GM19043 (cell line): ENCODE data around the gene BORCS6.

Experiments
- ATAC-seq: cut with Tn5 transposase; IDR thresholded peaks from one replicate; pipeline ENCODE4 v1.9.1; 2021; ENCODE audit warnings: low read depth; ENCODE audit not compliant: unreplicated experiment

Gene BORCS6

DNA sequence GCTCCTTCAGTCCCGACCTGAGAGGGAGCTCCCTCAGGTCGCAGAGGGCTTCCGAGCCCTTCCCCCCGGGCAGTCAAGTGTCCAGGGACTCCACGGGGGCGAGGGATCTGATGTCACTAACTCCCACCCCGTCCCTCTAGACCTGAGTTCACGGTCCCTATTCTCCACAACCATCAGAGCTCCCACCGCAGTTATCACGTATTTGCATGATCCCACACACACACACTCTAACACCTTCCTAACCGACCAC, 34.1 kb downstream of the BORCS6 start:
- no peak for ATAC-seq

DNA sequence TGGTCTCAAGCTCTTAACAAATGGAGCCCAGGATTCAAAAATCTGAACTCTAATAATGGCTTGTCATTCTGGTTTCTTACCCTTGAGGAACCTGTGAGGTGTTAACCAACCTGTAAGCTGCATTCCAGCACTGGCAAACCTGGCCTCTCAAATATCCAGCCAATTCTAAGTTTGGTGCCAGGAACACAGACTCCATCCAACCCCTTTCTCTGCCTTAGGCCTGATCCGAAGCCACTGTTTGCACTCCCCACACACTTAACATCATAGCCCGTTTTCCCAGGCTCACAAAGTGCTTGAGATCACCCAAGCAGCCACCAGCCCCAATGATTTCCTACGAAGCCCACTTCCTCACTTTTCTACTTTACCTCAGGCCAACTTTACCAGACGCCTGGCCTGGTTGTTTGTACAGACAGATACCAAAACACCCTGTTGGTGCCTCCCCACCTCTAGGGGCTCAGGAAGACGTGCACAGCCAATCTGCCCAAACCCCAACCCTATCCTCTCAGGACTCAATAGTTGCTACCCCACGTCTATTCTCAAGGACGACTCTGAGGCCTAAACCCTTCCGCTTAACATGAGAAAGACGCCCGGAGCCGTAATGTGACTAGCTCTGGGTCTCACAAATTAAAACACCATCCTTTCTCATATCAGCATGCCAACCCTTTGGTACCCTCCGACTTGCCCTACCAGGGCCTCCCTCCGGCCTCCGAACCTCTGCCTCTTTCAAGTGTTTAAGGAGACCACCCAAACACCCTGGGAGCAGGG, 34.6 kb downstream of the BORCS6 start:
- no peak for ATAC-seq

DNA sequence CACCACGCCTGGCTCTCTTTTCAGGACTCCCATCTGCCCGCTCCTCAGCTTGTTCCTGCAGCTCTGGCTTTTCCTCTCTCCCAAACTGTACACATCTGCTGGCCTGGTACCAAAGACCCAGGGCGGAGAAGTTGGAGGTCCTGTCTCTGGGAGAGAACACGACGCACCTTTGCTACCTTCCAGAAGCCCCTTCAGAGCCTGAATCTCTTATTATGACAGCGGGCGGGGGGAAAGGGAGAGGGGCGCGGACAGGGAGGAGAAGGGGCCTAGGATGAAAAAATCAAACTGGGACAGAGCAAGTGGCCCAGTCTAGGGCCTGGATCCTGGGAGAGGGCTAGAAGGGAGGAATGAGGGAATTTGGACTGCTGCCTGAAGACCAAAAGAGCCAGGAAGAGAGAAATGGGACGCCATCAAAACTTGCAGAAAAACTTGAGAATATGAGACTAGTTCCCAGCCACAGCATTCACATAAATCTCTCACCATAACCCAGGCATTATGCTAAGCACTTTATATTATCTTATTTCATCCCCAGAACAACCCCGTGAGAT, 35.3 kb downstream of the BORCS6 start:
- no peak for ATAC-seq

DNA sequence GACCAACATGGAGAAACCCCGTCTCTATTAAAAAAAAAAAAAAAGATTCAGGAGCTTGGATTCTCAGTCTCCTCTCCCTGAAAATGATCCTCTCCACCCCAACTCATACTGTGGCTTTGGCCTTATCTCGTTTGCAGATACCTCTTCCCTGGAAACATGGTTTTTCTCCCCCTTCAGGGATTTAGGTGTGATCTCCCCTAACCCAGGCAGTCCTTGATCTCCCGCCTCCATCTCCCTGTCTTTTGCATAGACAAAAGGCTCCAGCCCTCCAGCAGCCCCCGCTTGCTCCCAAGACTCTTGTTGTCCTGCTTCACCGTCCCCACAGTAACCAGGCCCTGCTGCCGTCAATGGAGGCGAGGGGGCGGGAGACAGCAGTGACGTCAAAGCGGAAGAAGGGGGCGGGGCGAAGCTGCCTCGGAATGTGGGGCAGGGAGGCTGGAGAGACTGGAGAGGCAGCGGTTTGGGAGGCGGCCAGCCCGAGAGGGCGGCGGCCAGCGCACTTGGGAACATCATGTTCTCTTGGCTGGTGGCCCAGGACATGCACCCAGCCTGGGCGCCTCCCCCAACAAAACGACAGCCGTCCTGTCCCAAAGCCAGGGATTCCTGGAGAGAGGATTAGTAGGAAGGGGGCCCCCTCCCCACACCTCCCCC, 35.9 kb downstream of the BORCS6 start:
- no peak for ATAC-seq

DNA sequence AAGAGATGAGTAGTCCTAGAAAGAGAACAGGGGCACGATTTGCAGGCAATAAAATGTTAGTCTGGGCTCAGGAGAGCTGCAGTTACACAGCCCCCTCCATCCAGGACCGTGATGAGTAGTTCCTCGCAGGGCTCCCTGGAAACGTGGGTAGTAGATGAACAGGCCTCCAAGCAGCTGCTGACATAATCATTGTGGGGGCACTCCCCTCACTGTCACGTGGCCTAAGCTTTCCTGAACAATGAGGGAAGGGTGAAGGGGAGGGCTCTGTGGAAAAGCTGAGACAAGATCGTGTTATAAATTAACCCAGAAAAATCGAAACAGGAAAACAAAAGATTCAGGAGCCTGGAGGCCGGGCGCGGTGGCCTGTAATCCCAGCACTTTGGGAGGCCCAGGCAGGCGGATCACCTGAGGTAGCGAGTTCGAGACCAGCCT, 36.4 kb downstream of the BORCS6 start:
- no peak for ATAC-seq

DNA sequence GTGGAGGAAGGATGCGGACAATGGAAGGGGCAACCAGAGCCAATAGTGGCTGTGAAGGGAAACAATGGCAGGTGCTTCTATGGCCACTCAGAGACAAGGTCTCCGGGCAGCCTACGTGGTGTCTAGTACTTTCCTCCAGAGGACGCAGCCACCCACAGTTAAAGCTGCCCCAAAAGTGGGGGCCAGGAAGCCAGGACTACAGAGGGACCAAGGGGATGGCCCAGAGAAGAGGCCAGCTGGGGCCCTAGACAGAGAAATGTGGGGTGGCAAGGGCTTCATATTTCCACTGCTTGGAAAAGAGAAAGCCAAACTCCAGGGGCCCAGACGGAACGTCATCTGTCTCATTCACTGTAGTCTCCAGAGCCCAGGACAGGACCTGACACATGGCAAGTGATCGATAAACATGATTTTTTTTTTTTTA, 36.9 kb downstream of the BORCS6 start:
- ATAC-seq, result no peak

DNA sequence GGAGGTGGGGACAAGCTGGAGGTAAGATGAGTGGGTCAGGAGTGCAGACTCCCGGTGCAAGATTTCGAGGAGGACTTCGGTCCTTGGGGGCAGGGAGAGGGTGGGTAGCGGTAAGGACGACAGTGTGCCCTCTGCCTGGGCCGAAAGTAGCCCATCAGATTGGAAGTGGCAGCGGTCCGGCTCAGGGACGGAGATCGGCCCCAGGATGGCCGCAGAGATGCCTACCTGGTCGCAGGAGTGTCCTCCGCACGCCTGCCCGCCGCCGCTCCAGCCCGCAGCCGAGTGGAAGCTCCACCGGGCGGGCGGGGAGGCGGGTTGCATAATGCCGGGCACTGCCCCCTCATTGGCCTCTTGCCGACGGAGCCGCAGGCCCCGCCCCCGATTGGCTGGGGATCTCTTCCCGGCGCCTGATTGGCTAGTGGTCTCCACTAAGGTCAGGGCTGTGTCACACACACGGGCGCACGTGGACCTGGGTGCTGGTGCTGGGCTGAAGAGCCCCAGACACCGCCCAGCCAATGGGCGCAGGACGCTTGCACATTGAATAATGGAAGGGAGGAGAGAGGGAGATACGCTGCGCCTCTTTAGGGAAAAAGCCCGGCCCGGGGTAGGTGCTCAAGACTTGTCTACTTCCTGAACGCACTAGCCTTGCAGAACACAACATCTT, 37.7 kb downstream of the BORCS6 start, which contains the start of gene PER1:
Gene PER1 (minus strand): TSS at position 293 of the 664 bp plus-strand sequence. CDS start 1,698 bp downstream, outside the sequence.
- no peak for ATAC-seq

DNA sequence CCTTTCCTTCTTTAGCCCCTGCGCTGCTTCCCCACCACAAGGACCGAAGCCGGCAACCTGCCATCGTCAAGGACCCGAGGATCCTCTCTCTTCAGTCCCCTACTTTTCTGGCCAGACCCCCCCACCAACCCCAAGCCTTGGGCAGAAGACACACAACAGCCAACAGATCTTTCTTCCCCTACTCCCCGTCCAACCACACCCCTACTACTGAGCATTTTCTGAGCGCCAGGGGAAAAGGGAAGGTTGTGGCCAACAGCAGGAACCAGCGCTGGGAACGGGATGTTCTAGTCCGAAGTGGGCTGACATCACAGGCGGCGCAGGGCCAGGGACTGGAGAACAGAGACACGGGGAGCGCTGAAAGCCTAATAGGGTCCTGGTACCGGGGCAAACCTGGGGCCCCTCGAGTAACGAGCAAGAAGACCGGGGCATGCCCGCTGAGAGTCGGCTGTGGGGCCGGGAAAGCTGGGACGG, 38.3 kb downstream of the BORCS6 start:
- no peak for ATAC-seq

DNA sequence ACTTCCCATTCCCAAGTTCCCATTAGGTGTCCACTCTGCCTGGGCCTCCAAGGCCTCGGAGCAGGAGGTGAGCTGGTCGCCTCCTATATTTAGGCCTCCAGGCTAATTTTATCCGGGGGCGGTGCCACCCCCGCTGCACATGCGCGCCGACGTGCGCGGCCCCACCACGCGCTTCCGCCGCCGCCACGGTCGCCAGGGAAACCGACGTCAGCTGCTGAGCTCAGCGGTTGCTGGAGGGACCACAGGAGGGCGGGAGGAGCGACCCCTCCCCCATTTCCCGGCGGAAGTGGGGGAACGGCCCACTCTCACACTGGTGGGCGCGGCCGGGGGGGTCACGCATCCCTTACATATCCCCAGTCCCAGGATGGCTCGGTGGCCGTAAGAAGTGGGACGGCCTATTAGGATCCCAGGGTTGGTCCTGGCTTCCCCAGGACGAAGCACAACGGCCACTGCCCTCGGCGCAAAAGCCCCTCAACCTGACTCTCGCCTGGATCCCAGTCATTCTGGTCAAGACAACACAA, 38.8 kb downstream of the BORCS6 start:
- peak; percentile 47 for ATAC-seq

DNA sequence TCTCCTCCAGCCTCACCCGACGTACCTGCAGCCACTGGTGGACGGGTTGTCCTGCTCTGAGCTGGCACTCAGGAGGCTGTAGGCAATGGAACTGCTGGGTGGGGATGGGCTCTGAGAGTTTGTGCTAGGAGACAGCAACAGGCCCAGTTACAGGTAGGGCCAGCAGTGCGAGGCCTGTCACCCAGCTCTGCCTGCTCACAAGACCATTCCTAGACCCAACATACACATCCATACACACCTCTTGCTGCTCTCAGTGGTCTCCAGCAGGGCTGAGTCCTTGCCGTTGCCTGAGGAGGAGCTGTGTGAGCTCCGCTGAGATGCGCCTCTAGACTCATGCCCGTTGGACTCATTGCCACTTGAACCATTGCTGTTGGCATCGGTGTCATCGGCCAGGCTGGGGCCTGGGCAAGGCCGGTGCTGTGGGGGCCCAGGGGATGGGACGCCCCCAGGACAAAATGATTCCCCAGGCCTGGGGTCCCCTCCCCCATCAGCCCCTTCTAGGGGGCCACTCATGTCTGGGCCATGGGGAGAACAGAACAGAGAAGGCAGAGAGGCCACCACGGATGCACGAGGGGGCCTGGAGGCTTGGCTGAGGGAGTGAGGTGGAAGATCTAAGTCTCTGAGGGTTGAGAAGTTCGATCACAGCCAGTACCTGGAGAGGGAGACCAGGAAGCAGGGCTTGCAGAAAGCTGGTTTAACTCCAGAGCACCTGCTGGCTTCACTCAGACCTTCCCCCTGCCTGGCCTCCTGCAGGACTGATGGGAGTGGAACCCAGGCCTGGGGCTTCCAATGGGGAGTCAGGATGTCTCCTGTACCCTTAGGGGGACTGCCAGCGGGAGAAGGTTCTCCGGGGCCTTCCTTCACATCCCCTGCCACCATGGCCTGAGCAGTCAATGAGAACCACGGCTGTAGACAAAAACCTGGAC, 39.5 kb downstream of the BORCS6 start:
- no peak for ATAC-seq

DNA sequence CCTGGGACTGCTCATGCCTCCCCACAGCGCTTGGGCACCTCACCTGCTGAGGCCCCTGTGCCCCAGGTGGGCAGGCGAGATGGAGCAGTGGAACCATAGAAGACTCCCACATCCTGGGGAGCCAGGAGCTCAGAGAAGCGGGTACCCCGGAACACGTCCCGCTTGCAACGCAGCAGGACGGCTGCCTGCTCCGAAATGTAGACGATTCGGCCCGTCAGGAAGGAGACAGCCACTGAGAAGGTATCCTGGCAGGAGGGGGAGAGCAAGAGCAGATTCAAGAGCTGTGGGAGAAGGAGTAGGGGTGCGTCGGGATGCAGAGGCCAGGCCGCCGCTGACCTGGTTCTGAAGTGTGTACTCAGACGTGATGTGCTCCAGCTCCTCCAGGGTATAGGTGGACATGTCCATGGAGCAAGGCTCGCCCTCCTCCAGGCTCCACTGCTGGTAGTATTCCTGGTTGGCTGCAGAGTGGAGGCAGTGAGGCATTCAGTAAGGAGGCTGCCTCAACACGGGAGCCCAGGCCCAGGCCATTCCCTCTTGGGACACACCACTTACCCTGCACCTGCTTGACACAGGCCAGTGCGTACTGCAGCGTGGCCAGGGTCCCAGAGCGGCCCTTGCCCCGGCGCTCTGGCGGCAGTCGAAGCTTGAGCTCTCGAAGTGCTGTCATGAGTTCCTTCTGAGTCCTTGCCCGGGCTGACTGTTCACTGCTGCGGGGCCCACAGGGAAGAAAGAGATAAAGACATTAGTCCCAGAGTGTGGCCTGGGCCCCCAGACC, 40.4 kb downstream of the BORCS6 start:
- ATAC-seq, result no peak

DNA sequence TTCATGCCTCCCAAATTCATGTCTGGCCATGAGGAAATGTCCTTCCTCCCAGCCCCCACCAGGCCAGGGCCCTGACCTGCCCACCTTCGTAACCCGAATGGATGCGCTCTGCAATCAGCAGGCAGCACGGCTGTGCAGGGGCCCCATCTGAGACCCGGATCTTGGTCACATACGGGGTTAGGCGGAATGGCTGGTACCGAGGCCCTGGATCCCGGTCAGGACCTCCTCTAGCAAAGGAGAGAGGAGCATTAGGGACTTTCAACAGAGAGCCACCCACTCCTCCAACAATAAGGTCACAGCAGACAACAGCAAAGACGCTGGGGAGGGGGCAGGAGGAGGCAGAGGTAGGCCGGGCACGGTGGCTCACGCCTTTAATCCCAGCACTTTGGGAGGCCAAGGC, 41.4 kb downstream of the BORCS6 start:
- ATAC-seq, result no peak

DNA sequence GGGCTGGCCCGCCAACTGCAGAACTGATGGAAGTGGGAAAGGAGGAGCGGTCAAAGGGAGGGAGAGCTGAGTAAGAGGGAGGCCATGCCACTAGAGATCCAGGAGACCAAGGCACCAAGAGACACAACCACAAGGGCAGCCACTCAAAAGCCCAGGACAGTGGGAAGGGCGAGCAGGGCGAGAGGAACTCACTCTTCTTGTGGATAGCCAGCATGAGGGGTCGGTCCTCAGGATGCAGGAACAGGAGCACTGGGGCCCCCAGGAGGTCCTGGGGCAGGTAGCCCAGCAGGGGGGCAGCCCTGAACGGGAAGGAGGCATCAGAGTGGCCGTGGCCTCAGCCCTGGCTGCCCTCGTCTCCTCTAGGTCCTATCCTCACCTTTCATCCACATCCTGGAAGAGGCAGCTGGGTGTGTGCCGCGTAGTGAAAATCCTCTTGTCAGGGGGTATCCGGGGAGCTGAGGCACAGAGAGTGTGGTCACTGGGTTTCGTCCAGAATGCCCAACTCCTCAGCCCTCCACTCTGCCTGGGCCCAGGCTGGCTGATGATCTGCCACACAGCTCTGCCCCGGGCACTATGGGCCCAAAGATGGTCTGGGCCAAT, 42.1 kb downstream of the BORCS6 start:
- no peak for ATAC-seq

DNA sequence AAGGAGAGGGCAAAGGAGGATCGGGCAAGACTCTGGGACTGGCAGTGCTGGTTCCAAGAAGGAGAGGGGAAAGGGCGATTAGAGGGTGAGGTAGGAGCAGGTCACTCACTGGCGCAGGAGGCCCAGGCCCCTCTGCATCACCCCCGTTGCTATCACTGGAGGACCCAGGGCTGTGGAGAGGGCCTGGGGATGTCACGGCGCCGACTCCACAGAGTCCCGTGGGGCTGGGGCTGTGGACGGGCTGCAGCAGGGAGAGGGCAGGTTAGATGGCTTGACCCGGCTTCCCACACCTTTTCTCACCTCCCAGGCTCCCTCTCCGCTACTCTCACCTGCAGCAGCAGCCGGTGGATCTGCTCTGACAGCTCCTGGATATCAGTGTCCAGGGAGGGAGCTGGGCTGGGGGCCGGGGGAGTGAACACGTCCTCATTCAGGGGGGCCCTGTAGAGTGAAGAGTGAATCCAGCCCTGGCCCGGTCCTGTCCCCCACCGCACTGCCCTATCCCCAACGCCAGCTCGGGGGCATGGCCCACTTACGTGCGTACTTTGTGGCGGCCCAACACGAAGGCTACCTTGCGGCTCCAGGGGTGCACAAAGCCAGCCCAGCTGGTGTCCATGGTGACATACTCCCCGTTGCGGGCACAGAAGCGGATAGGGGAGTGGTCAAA, 42.7 kb downstream of the BORCS6 start:
- no peak for ATAC-seq

DNA sequence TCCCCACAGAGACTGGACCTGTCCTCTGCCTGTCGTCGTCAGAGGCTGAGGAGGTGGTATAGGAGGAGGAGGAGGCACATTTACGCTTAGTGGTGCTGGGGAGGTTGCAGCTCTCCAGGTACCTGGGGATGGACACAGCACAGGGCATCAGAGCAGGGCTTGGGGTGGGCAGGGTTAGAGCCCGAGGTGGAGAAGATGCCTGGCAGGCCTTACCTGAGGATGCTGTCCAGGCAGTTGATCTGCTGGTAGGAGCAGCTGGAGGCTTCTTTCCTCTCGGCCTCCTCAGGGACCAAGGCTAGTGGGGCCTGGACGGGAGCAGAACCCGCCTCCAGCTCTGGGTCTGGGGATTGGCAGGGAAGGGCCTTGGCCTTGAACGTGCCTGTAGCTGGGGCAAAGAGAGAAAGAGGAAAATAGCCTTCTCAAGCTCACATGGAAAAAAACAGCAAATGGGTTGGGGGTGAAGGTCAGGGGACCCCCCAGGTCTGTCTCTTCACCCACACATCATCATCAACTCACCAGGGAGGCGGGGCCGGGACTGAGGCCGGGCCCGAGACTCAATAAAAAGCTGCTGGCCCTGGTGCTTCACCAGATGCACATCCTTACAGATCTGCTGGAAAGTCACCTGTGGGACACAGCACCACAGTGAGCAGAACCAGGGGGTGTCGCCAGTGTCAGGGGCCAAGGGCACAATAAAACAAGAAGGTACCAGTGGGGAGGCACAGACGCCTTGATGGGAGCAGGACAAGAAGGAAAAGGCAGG, 43.4 kb downstream of the BORCS6 start:
- ATAC-seq, result no peak

DNA sequence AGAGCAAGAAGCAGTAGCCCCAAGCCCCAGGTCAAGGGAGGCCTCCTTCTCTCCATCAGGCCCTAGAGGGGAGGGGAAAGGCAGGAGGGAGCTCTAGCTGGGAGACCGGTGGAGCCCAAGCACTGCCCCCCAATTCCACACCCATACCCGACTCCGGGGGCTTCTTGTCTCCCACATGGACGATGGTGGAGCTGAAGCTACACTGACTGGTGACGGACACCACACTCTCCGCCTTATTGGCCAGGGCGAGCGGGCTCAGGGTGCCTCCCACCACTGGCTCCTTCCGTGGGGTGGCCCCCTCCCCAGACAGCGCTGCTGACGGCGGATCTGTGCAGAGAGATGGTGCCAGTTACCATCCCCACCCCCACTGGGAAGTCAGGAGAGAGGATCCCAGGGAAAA, 44.2 kb downstream of the BORCS6 start:
- ATAC-seq, result no peak

DNA sequence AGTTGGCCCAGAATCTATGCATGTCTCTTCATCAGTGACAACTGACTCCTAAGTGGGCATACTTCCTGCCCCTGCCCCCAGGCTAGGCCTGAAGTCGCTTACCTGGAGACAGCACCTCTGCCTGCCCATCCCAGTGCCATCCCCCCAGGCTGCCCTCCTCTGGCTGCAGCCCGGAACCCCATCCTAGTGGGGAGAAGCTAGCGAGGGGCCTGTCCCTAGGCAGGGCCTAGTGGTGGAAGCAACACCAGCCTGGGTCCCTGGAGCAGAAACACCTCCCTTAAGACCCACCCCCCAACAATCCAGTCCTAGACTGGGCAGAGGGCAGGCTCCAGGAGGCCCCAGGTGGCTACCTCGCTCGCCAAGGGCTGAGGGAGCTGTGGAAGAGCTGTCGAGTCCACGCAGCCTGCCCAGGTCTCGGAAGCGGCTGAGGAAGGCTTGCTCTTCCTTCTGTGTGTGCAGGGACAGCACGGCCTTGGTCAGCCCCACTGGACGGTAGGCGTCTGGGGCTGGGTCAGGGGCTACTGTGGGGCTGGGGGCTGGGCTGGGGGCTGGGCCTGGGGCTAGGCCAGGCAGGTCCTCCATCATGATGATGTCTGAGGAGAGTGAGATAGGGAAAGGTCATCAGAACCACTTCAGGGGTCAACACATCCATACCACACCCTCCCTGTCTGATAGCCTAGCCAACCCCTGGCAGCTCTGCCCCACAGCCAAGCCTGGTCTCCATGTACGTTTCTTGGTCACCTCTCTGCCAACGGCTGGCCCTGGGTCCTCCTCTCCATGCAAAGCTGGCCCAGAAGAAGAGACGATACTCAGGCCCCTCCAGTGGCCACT, 45.4 kb downstream of the BORCS6 start:
- no peak for ATAC-seq
